SU-DHL-6 (cell line): Measurements from ENCODE around the gene SIL1.

Experiments used
- EZH2phosphoT487 ChIP-seq: fragments of 200-600 bp; sonication (generic), shearing (Covaris generic); conservative IDR thresholded peaks from 2 replicates; pipeline ENCODE4 v1.6.1; 2018; ENCODE audit warnings: mild to moderate bottlenecking, antibody characterized with exemption, low read length, moderate library complexity, mixed read lengths
- TF ChIP-seq, protein P1 (sequence below): fragments of 200-600 bp; sonication (generic); IDR thresholded peaks from one replicate; pipeline ENCODE4 v1.5.1; 2017; ENCODE audit warnings: antibody characterized with exemption, mild to moderate bottlenecking, low read length, moderate library complexity; ENCODE audit not compliant: insufficient read depth, poor library complexity, severe bottlenecking

DNA sequence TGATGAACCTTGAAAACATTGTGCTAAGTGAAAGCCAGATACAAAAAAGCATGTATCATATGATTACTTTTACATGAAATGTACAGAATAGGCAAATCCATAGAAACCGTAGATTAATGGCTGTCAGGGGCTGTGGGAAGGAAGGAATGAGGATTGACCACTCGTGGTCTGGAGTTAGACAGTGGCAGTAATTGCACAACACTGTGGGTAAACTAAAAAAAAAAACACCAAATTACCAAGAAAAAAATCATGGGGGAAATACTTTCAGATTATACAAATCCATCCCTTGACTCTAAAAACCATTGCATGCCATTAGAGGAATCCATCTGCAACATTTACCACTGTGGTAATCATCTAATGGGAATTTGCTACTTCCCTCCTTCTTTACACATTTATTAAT lies 140.0 kb downstream of the SIL1 start:
- TF ChIP-seq, protein P1, sequence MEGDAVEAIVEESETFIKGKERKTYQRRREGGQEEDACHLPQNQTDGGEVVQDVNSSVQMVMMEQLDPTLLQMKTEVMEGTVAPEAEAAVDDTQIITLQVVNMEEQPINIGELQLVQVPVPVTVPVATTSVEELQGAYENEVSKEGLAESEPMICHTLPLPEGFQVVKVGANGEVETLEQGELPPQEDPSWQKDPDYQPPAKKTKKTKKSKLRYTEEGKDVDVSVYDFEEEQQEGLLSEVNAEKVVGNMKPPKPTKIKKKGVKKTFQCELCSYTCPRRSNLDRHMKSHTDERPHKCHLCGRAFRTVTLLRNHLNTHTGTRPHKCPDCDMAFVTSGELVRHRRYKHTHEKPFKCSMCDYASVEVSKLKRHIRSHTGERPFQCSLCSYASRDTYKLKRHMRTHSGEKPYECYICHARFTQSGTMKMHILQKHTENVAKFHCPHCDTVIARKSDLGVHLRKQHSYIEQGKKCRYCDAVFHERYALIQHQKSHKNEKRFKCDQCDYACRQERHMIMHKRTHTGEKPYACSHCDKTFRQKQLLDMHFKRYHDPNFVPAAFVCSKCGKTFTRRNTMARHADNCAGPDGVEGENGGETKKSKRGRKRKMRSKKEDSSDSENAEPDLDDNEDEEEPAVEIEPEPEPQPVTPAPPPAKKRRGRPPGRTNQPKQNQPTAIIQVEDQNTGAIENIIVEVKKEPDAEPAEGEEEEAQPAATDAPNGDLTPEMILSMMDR, result no peak
- no peak for TF ChIP-seq EZH2phosphoT487
